H9 (cell line): ENCODE data around the gene TMEM154. TPM values are rescaled to one million over a fixed set of nuclear protein-coding genes. Genes with fewer than 3 reads are reported as not detected.

Experiments used
- DNase-seq: peaks from one replicate; pipeline ENCODE4 v3.0.0-alpha.2; 2017
- H2AFZ ChIP-seq: one replicate; pipeline ENCODE4 v1.6.1; 2013; ENCODE audit warnings: mild to moderate bottlenecking, low read length, control low read depth, moderate library complexity
- H2AK5ac ChIP-seq: 2 replicates; pipeline ENCODE4 v1.6.1; 2013; ENCODE audit warnings: low read length, control low read depth, mixed read lengths; ENCODE audit not compliant: insufficient read length
- H2BK120ac ChIP-seq: one replicate; pipeline ENCODE4 v1.6.1; 2013; ENCODE audit warnings: low read depth, mild to moderate bottlenecking, low read length, control low read depth, inconsistent platforms; ENCODE audit not compliant: poor library complexity, severe bottlenecking
- H2BK12ac ChIP-seq: 2 replicates; pipeline ENCODE4 v1.6.1; 2013; ENCODE audit warnings: low read length, control low read depth, mixed read lengths, low read depth; ENCODE audit not compliant: insufficient read length
- H2BK15ac ChIP-seq: 2 replicates; pipeline ENCODE4 v1.6.1; 2013; ENCODE audit warnings: low read depth, low read length, control low read depth
- H2BK20ac ChIP-seq: one replicate; pipeline ENCODE4 v1.6.1; 2013; ENCODE audit warnings: low read depth, mild to moderate bottlenecking, low read length, control low read depth, inconsistent platforms; ENCODE audit not compliant: poor library complexity, severe bottlenecking
- H2BK5ac ChIP-seq: 2 replicates; pipeline ENCODE4 v1.6.1; 2013; ENCODE audit warnings: low read length, control low read depth, mixed read lengths; ENCODE audit not compliant: insufficient read length
- H3K14ac ChIP-seq: 2 replicates; pipeline ENCODE4 v1.6.1; 2013; ENCODE audit warnings: low read length, control low read depth; ENCODE audit not compliant: insufficient read depth
- H3K18ac ChIP-seq: 2 replicates; pipeline ENCODE4 v1.6.1; 2013; ENCODE audit warnings: low read depth, mild to moderate bottlenecking, mixed read lengths, low read length, control low read depth; ENCODE audit not compliant: insufficient read length
- H3K23ac ChIP-seq: 2 replicates; pipeline ENCODE4 v1.6.1; 2013; ENCODE audit warnings: low read length, control low read depth, mixed read lengths, low read depth; ENCODE audit not compliant: insufficient read length
- H3K23me2 ChIP-seq: 2 replicates; pipeline ENCODE4 v1.6.1; 2013; ENCODE audit warnings: low read depth, mild to moderate bottlenecking, mixed read lengths, low read length, control low read depth; ENCODE audit not compliant: insufficient read length, poor library complexity, severe bottlenecking
- H3K27ac ChIP-seq: 2 replicates; pipeline ENCODE4 v1.5.1; 2013; ENCODE audit warnings: low read length, control low read depth, mixed read lengths, low read depth; ENCODE audit not compliant: insufficient read length
- H3K27me3 ChIP-seq: 2 replicates; pipeline ENCODE4 v1.6.1; 2013; ENCODE audit warnings: low read length, control low read depth, inconsistent platforms; ENCODE audit not compliant: insufficient read depth
- H3K4ac ChIP-seq: 2 replicates; pipeline ENCODE4 v1.6.1; 2013; ENCODE audit warnings: low read depth, mild to moderate bottlenecking, control low read depth, inconsistent platforms, low read length, moderate library complexity
- H3K4me1 ChIP-seq: 2 replicates; pipeline ENCODE4 v1.6.1; 2013; ENCODE audit warnings: low read length, control low read depth, inconsistent platforms; ENCODE audit not compliant: insufficient read depth
- H3K4me2 ChIP-seq: 2 replicates; pipeline ENCODE4 v1.6.1; 2013; ENCODE audit warnings: low read length, control low read depth, mixed read lengths; ENCODE audit not compliant: insufficient read length, insufficient read depth
- H3K56ac ChIP-seq: 2 replicates; pipeline ENCODE4 v1.6.1; 2013; ENCODE audit warnings: low read depth, mild to moderate bottlenecking, mixed read lengths, low read length, control low read depth; ENCODE audit not compliant: insufficient read length
- H3K79me1 ChIP-seq: 2 replicates; pipeline ENCODE4 v1.6.1; 2013; ENCODE audit warnings: low read depth, mild to moderate bottlenecking, moderate library complexity, low read length, control low read depth, inconsistent platforms; ENCODE audit not compliant: insufficient read depth, poor library complexity, severe bottlenecking
- H3K79me2 ChIP-seq: 2 replicates; pipeline ENCODE4 v1.6.1; 2013; ENCODE audit warnings: low read length, control low read depth, inconsistent platforms; ENCODE audit not compliant: insufficient read depth
- H3K9ac ChIP-seq: 2 replicates; pipeline ENCODE4 v1.6.1; 2013; ENCODE audit warnings: low read length, control low read depth, mixed read lengths; ENCODE audit not compliant: insufficient read length; ENCODE audit errors: extremely low read depth
- H3K9me3 ChIP-seq: one replicate; pipeline ENCODE4 v1.6.1; 2013; ENCODE audit warnings: low read depth, low read length, inconsistent platforms; ENCODE audit not compliant: control insufficient read depth
- H3T11ph ChIP-seq: one replicate; pipeline ENCODE4 v1.6.1; 2013; ENCODE audit warnings: mild to moderate bottlenecking, low read length, control low read depth, inconsistent platforms
- H4K20me1 ChIP-seq: one replicate; pipeline ENCODE4 v1.6.1; 2013; ENCODE audit not compliant: control insufficient read depth, insufficient read length, insufficient read depth
- H4K5ac ChIP-seq: 2 replicates; pipeline ENCODE4 v1.6.1; 2013; ENCODE audit warnings: low read depth, mild to moderate bottlenecking, mixed read lengths, low read length, control low read depth; ENCODE audit not compliant: insufficient read length
- H4K8ac ChIP-seq: replicated peaks from 2 replicates; pipeline ENCODE4 v1.6.1; 2013; ENCODE audit warnings: low read length, control low read depth, mixed read lengths, low read depth; ENCODE audit not compliant: insufficient read length
- H4K91ac ChIP-seq: 2 replicates; pipeline ENCODE4 v1.6.1; 2013; ENCODE audit warnings: low read depth, mild to moderate bottlenecking, moderate library complexity, mixed read lengths, low read length, control low read depth; ENCODE audit not compliant: insufficient read length
- H3K27ac Mint-ChIP-seq, 3 experiments: 2 replicates in 2 of 3; 3 replicates in 1 of 3; pipeline ENCODE4 v1.8.0; 2020 to 2021; ENCODE audit warnings: mixed read lengths in 3 of 3, mild to moderate bottlenecking in 1 of 3, moderate library complexity in 1 of 3
- H3K27me3 Mint-ChIP-seq: 2 replicates; pipeline ENCODE4 v1.8.0; 2021; ENCODE audit warnings: low read depth, mild to moderate bottlenecking, moderate library complexity, mixed read lengths
- H3K36me3 Mint-ChIP-seq, 3 experiments: 2 replicates in 2 of 3; 3 replicates in 1 of 3; pipeline ENCODE4 v1.8.0; 2020 to 2021; ENCODE audit warnings: low read depth in 3 of 3, mixed read lengths in 3 of 3; ENCODE audit not compliant: insufficient read depth in 1 of 3
- H3K4me1 Mint-ChIP-seq, 2 experiments: 2 replicates each; pipeline ENCODE4 v1.8.0; 2020; ENCODE audit warnings: mixed read lengths in 2 of 2
- H3K4me3 Mint-ChIP-seq, 2 experiments: 2 replicates in 1 of 2; 3 replicates in 1 of 2; pipeline ENCODE4 v1.8.0; 2020 to 2021; ENCODE audit warnings: mild to moderate bottlenecking in 2 of 2, mixed read lengths in 2 of 2, moderate library complexity in 1 of 2
- H3K9me3 Mint-ChIP-seq, 2 experiments: 2 replicates in 1 of 2; 3 replicates in 1 of 2; pipeline ENCODE4 v1.8.0; 2020; ENCODE audit warnings: mild to moderate bottlenecking in 2 of 2, mixed read lengths in 2 of 2, moderate library complexity in 1 of 2
- CTCF ChIP-seq: fragments of 200-600 bp; sonication (generic); conservative IDR thresholded peaks from 3 replicates; pipeline ENCODE4 v1.8.0; 2021; ENCODE audit warnings: antibody characterized with exemption, mild to moderate bottlenecking
- WGBS: extraction: QIAGEN DNeasy Blood & Tissue Kit; methylation state at CpG from one replicate; pipeline ENCODE4 v1.1.7; 2013; ENCODE audit warnings: missing lambda C conversion rate, low lambda C conversion rate, mixed read lengths; ENCODE audit not compliant: insufficient read length; ENCODE audit errors: extremely low coverage; 5-methylcytosine and 5-hydroxymethylcytosine counted together
- total RNA-seq: library from RNA; stranded (reverse); gene quantifications from 2 replicates; pipeline ENCODE4 v1.2.1, GENCODE V29; 2021

The TMEM154 gene
- total RNA-seq, 1 experiment from 2014 or later = 1.7 TPM

DNA sequence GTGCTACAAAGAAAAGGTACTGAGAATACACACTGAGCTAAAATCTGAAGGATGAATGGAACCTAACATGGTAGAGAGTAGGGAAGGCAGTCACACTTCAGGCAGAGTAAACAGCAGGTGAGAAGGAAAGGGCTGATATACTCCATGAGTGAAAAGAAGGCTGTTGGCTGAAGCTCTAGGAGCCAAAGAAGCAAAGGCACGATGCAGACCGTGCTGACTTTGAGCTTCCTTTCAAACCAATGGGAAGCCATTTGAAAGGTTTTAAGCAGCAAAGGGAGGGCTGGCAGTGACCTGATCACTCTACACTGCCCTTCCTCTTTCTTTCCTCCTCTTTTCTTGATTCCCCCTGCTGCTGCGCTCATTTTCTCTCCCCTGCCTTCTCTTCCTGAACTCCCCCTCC is 66.4 kb downstream of the TMEM154 start:
- Histone ChIP-seq H2BK20ac (no peak overlapping the region), H2BK12ac (no peak overlapping the region), H2BK15ac (no peak overlapping the region), H3K27ac (no peak overlapping the region), H2AFZ (peak overlapping the region; percentile 6), H3K4me2 (no peak overlapping the region), H3K23me2 (no peaks in the 10 kb centered on the region), H4K8ac (no peak overlapping the region), H4K20me1 (no peaks in the 10 kb centered on the region), H3T11ph (no peak overlapping the region), H3K4ac (no peak overlapping the region), H3K27me3 (no peaks in the 10 kb centered on the region), H3K56ac (no peak overlapping the region), H2BK120ac (no peak overlapping the region), H3K79me2 (no peaks in the 10 kb centered on the region), H3K4me1 (no peaks in the 10 kb centered on the region; the same call in 1 of the 2 replicates), H2AK5ac (no peak overlapping the region), H3K9ac (no peak overlapping the region), H3K9me3 (no peaks in the 10 kb centered on the region), H3K18ac (no peak overlapping the region), H2BK5ac (no peak overlapping the region), H3K23ac (no peak overlapping the region), H3K79me1 (no peaks in the 10 kb centered on the region), H4K91ac (no peak overlapping the region), H4K5ac (no peak overlapping the region), H3K14ac (no peak overlapping the region)
- Mint-ChIP-seq H3K9me3 (peaks cover 0 to 4% of the 10 kb centered on the region in 2 experiments; a peak in 1 of 5 replicates), H3K4me3 (no peak overlapping the region), H3K27me3 (no peaks in the 10 kb centered on the region), H3K4me1 (peaks cover 15 to 16% of the 10 kb centered on the region in 2 experiments), H3K36me3 (peaks cover 0 to 2% (median 0%) of the 10 kb centered on the region in 3 experiments; a peak in 3 of 7 replicates), H3K27ac (peak overlapping the region in 2 of 3 experiments; percentile 19 to 83; a peak in 1 of 7 replicates)
- no peak for TF ChIP-seq CTCF
- no CpG with 5 or more reads among the region's 3 CpGs for WGBS
- no peak for DNase-seq
